ENCODE results near the gene OVOL1. TPM values are rescaled to one million over a fixed set of nuclear protein-coding genes. Genes with fewer than 3 reads are reported as not detected.

The OVOL1 gene
- total RNA-seq, 4 donors from 2014 or later = not detected

GRCh38 chr11:65806979-65807378, 20.1 kb downstream of the OVOL1 start:
- H3K36me3 ChIP-seq = no peaks in the 10 kb centered on the region

GRCh38 chr11:65808744-65809341, 22.0 kb downstream of the OVOL1 start:
- no peak overlapping the region for H3K27ac ChIP-seq (replicated peaks in 1 of 4)
- WGBS = 70% methylated on average over 20 of the region's 20 CpGs
- no peak for DNase-seq (ENCODE audit: extremely low spot score)
- no peaks in the 10 kb centered on the region for H3K9me3 ChIP-seq
- H3K36me3 ChIP-seq = no peaks in the 10 kb centered on the region
- no peaks in the 10 kb centered on the region for H3K4me1 ChIP-seq
- H3K27me3 ChIP-seq = peaks cover 0 to 16% (median 3%) of the 10 kb centered on the region in 4 donors
- TF ChIP-seq CTCF (IDR thresholded peaks at IDR 0.05) = no peak
- no peak for TF ChIP-seq POLR2A (IDR thresholded peaks at IDR 0.05; ENCODE audit: low read depth)
- TF ChIP-seq POLR2AphosphoS5 (IDR thresholded peaks at IDR 0.05) = no peak
- TF ChIP-seq EP300 (IDR thresholded peaks at IDR 0.05) = no peak
- intact Hi-C loops (cut with DNase I) = no loop called here
- no peak overlapping the region for H3K4me3 ChIP-seq

More at GRCh38 chr11:65806979-65807378, 20.1 kb downstream of the OVOL1 start:
- DNase-seq (ENCODE audit: extremely low spot score) = no peak
- H3K9me3 ChIP-seq = no peaks in the 10 kb centered on the region
- 77% methylated on average over 6 of the region's 6 CpGs for WGBS
- TF ChIP-seq EP300 (IDR thresholded peaks at IDR 0.05) = no peak
- no peak for TF ChIP-seq CTCF (IDR thresholded peaks at IDR 0.05)
- TF ChIP-seq POLR2AphosphoS5 (IDR thresholded peaks at IDR 0.05) = no peak
- TF ChIP-seq POLR2A (IDR thresholded peaks at IDR 0.05; ENCODE audit: low read depth) = no peak
- H3K27ac ChIP-seq (replicated peaks in 1 of 4) = no peak overlapping the region
- no peak overlapping the region for H3K4me3 ChIP-seq
- no peaks in the 10 kb centered on the region for H3K4me1 ChIP-seq
- intact Hi-C loops (cut with DNase I) = no loop called here
- H3K27me3 ChIP-seq = peaks cover 0 to 35% (median 13%) of the 10 kb centered on the region in 4 donors

GRCh38 chr11:65809496-65809895, 22.6 kb downstream of the OVOL1 start:
- Histone ChIP-seq H3K4me1 (peaks cover 0 to under 1% (median 0%) of the 10 kb centered on the region in 4 donors), H3K27ac (replicated peaks in 1 of 4) (no peak overlapping the region), H3K4me3 (no peak overlapping the region), H3K27me3 (peaks cover 0 to 10% (median 0%) of the 10 kb centered on the region in 4 donors), H3K36me3 (no peaks in the 10 kb centered on the region), H3K9me3 (no peaks in the 10 kb centered on the region)
- intact Hi-C loops (cut with DNase I) = no loop called here
- no peak for TF ChIP-seq EP300 (IDR thresholded peaks at IDR 0.05)
- no peak for TF ChIP-seq CTCF (IDR thresholded peaks at IDR 0.05)
- TF ChIP-seq POLR2AphosphoS5 (IDR thresholded peaks at IDR 0.05) = no peak
- TF ChIP-seq POLR2A (IDR thresholded peaks at IDR 0.05; ENCODE audit: low read depth) = no peak
- WGBS = 80% methylated on average over 6 of the region's 9 CpGs
- DNase-seq (ENCODE audit: extremely low spot score) = no peak

- no peak for DNase-seq (ENCODE audit: extremely low spot score)
- intact Hi-C loops (cut with DNase I) = loop anchor here (10.0 kb wide), 1 partner anchor 185 kb away; no protein-coding TSS in a partner anchor
- WGBS = 81% methylated on average over 23 of the region's 23 CpGs
Measured at GRCh38 chr11:65810046-65810868, 23.4 kb downstream of the OVOL1 start.

More at GRCh38 chr11:65810046-65810868, 23.4 kb downstream of the OVOL1 start:
- H3K27me3 ChIP-seq = peaks cover 0 to 2% (median 0%) of the 10 kb centered on the region in 4 donors
- peaks cover 0 to 5% (median 0%) of the 10 kb centered on the region in 4 donors for H3K36me3 ChIP-seq
- H3K27ac ChIP-seq (replicated peaks in 1 of 4) = no peak overlapping the region
- TF ChIP-seq POLR2AphosphoS5 (IDR thresholded peaks at IDR 0.05) (no peak), CTCF (IDR thresholded peaks at IDR 0.05) (no peak), POLR2A (IDR thresholded peaks at IDR 0.05; ENCODE audit: low read depth) (no peak), EP300 (IDR thresholded peaks at IDR 0.05) (no peak)
- no peaks in the 10 kb centered on the region for H3K9me3 ChIP-seq
- H3K4me3 ChIP-seq = no peak overlapping the region
- H3K4me1 ChIP-seq = peaks cover 0 to 7% (median 0%) of the 10 kb centered on the region in 4 donors

All from esophagus muscularis mucosa (tissue), 4 donors.